Neural progenitor cell (in vitro differentiated cells): Measurements from ENCODE around the gene LCAT. TPM values are rescaled to one million over a fixed set of nuclear protein-coding genes. Genes with fewer than 3 reads are reported as not detected.

Experiments
- DNase-seq: peaks from one replicate; pipeline ENCODE4 v3.0.0-alpha.2; 2016; ENCODE audit warnings: low spot score
- H2AFZ ChIP-seq: fragments of 200-600 bp; sonication (generic); replicated peaks from 2 replicates; pipeline ENCODE4 v1.6.1; 2016; ENCODE audit warnings: antibody characterized with exemption
- H3F3A ChIP-seq: fragments of 200-600 bp; sonication (generic); 2 replicates; pipeline ENCODE4 v1.6.1; 2016; ENCODE audit warnings: antibody characterized with exemption, low read depth
- H3K27ac ChIP-seq: fragments of 200-600 bp; sonication (generic); 2 replicates; pipeline ENCODE4 v1.5.1; 2016; ENCODE audit warnings: mild to moderate bottlenecking
- H3K27me3 ChIP-seq: fragments of 200-600 bp; sonication (generic); 2 replicates; pipeline ENCODE4 v1.6.1; 2016; ENCODE audit warnings: mild to moderate bottlenecking, moderate library complexity
- H3K36me3 ChIP-seq: fragments of 200-600 bp; sonication (generic); 2 replicates; pipeline ENCODE4 v1.5.1; 2016
- H3K4me1 ChIP-seq: fragments of 200-600 bp; sonication (generic); 2 replicates; pipeline ENCODE4 v1.6.1; 2016; ENCODE audit warnings: mixed run types
- H3K4me2 ChIP-seq: fragments of 200-600 bp; sonication (generic); 2 replicates; pipeline ENCODE4 v1.6.1; 2016
- H3K4me3 ChIP-seq: fragments of 200-600 bp; sonication (generic); 2 replicates; pipeline ENCODE4 v1.5.1; 2016
- H3K79me2 ChIP-seq: fragments of 200-600 bp; sonication (generic); 2 replicates; pipeline ENCODE4 v1.6.1; 2016; ENCODE audit warnings: low read depth
- H3K9ac ChIP-seq: fragments of 200-600 bp; sonication (generic); 2 replicates; pipeline ENCODE4 v1.6.1; 2016
- H3K9me3 ChIP-seq: fragments of 200-600 bp; sonication (generic); 2 replicates; pipeline ENCODE4 v1.5.1; 2016; ENCODE audit warnings: low read depth
- H4K20me1 ChIP-seq: fragments of 200-600 bp; sonication (generic); 2 replicates; pipeline ENCODE4 v1.6.1; 2016; ENCODE audit warnings: low read depth
- H3K27ac Mint-ChIP-seq: 3 replicates; pipeline ENCODE4 v1.8.0; 2021; ENCODE audit warnings: mixed read lengths
- H3K27me3 Mint-ChIP-seq: 2 replicates; pipeline ENCODE4 v1.8.0; 2022; ENCODE audit warnings: low read depth, mild to moderate bottlenecking, inconsistent platforms, moderate library complexity, mixed read lengths; ENCODE audit not compliant: insufficient read depth
- H3K36me3 Mint-ChIP-seq: 3 replicates; pipeline ENCODE4 v1.8.0; 2021; ENCODE audit warnings: mixed read lengths
- H3K4me1 Mint-ChIP-seq: 3 replicates; pipeline ENCODE4 v1.8.0; 2021; ENCODE audit warnings: mixed read lengths
- H3K4me3 Mint-ChIP-seq: 3 replicates; pipeline ENCODE4 v1.8.0; 2021; ENCODE audit warnings: mild to moderate bottlenecking, moderate library complexity, mixed read lengths
- H3K9me3 Mint-ChIP-seq: 3 replicates; pipeline ENCODE4 v1.8.0; 2020; ENCODE audit warnings: mixed read lengths
- CTCF ChIP-seq: fragments of 200-600 bp; sonication (generic); IDR thresholded peaks from 2 replicates; pipeline ENCODE4 v1.5.1; 2017; ENCODE audit warnings: antibody characterized with exemption, mild to moderate bottlenecking
- EZH2 ChIP-seq: fragments of 200-600 bp; sonication (generic); IDR thresholded peaks from 2 replicates; pipeline ENCODE4 v1.6.1; 2017; ENCODE audit warnings: antibody characterized with exemption, mild to moderate bottlenecking, moderate library complexity
- EZH2phosphoT487 ChIP-seq: fragments of 200-600 bp; sonication (generic); IDR thresholded peaks from 2 replicates; pipeline ENCODE4 v1.6.1; 2017; ENCODE audit warnings: antibody characterized with exemption
- total RNA-seq: library from RNA; depleted of rRNA; stranded (reverse); fragments of >200 nt; gene quantifications from 2 replicates; pipeline ENCODE4 v1.2.3, GENCODE V29; 2015; ENCODE audit warnings: low replicate concordance

The LCAT gene
- total RNA-seq, 1 donor from 2014 or later: 1.5 TPM

- H3K9me3 ChIP-seq: no peaks in the 10 kb centered on the region
- Mint-ChIP-seq H3K4me1 (peaks cover 3% of the 10 kb centered on the region), H3K27me3 (peaks cover 4% of the 10 kb centered on the region), H3K36me3 (peaks cover 7% of the 10 kb centered on the region), H3K4me3 (no peak overlapping the region), H3K9me3 (no peaks in the 10 kb centered on the region), H3K27ac (peak overlapping the region; percentile 48)
- no peak overlapping the region for H3K4me2 ChIP-seq
- H3F3A ChIP-seq: no peaks in the 10 kb centered on the region
- no peak overlapping the region for H3K4me3 ChIP-seq
- H3K27ac ChIP-seq: no peak overlapping the region
- H2AFZ ChIP-seq: no peak overlapping the region
- H3K36me3 ChIP-seq: no peaks in the 10 kb centered on the region
- no peaks in the 10 kb centered on the region for H3K79me2 ChIP-seq
- peaks cover 24% of the 10 kb centered on the region for H4K20me1 ChIP-seq
- H3K4me1 ChIP-seq: no peaks in the 10 kb centered on the region
- DNase-seq: no peak
- TF ChIP-seq CTCF (no peak), EZH2phosphoT487 (no peak), EZH2 (no peak)
- H3K27me3 ChIP-seq: no peaks in the 10 kb centered on the region
- no peak overlapping the region for H3K9ac ChIP-seq
Measured at GRCh38 chr16:67914758-67915495, 29.0 kb downstream of the LCAT start.

GRCh38 chr16:67910158-67910557 is 33.8 kb downstream of the LCAT start:
- Mint-ChIP-seq H3K27me3 (no peaks in the 10 kb centered on the region), H3K4me1 (peaks cover 7% of the 10 kb centered on the region), H3K4me3 (no peak overlapping the region), H3K27ac (no peak overlapping the region), H3K9me3 (no peaks in the 10 kb centered on the region), H3K36me3 (peaks cover 10% of the 10 kb centered on the region)
- H3K36me3 ChIP-seq: no peaks in the 10 kb centered on the region
- H3K4me2 ChIP-seq: no peak overlapping the region
- no peaks in the 10 kb centered on the region for H3K27me3 ChIP-seq
- no peaks in the 10 kb centered on the region for H3K9me3 ChIP-seq
- H3K79me2 ChIP-seq: no peaks in the 10 kb centered on the region
- no peak overlapping the region for H2AFZ ChIP-seq
- TF ChIP-seq CTCF (no peak), EZH2 (no peak), EZH2phosphoT487 (no peak)
- H3K4me1 ChIP-seq: no peaks in the 10 kb centered on the region
- no peak overlapping the region for H3K4me3 ChIP-seq
- H3K9ac ChIP-seq: no peak overlapping the region
- H3K27ac ChIP-seq: no peak overlapping the region
- peaks cover 9% of the 10 kb centered on the region for H4K20me1 ChIP-seq
- DNase-seq: no peak
- no peaks in the 10 kb centered on the region for H3F3A ChIP-seq

GRCh38 chr16:67909056-67909742 is 34.7 kb downstream of the LCAT start:
- no peaks in the 10 kb centered on the region for H3K9me3 Mint-ChIP-seq

More at GRCh38 chr16:67909056-67909742, 34.7 kb downstream of the LCAT start:
- Mint-ChIP-seq H3K4me3 (no peak overlapping the region), H3K4me1 (peaks cover 7% of the 10 kb centered on the region), H3K36me3 (peaks cover 6% of the 10 kb centered on the region), H3K27me3 (no peaks in the 10 kb centered on the region), H3K27ac (peak overlapping the region; percentile 2)
- Histone ChIP-seq H3K9me3 (no peaks in the 10 kb centered on the region), H3K36me3 (no peaks in the 10 kb centered on the region), H3K9ac (no peak overlapping the region), H3K4me3 (no peak overlapping the region), H4K20me1 (peaks cover 12% of the 10 kb centered on the region), H2AFZ (no peak overlapping the region), H3K79me2 (no peaks in the 10 kb centered on the region), H3F3A (no peaks in the 10 kb centered on the region), H3K4me2 (no peak overlapping the region), H3K27me3 (no peaks in the 10 kb centered on the region), H3K4me1 (no peaks in the 10 kb centered on the region), H3K27ac (no peak overlapping the region)
- DNase-seq: no peak
- TF ChIP-seq EZH2phosphoT487 (no peak), EZH2 (no peak), CTCF (no peak)
